Keratinocyte (primary cell): ENCODE measurements around the gene NT5DC4. TPM values are rescaled to one million over a fixed set of nuclear protein-coding genes. Genes with fewer than 3 reads are reported as not detected.
A peak's percentile ranks its signal among the peaks of the same experiment; 100 is the strongest.
"Not testable (repeated sequence)": the region's sequence is repeated elsewhere in the genome, so short reads cannot be mapped to it uniquely, and the experiment has no call there.

Source experiments
- DNase-seq: peaks from one replicate; pipeline ENCODE4 v3.0.0-alpha.2; 2011; ENCODE audit warnings: low read depth, missing footprints, low spot score
- FAIRE-seq: peaks from 2 replicates; lab custom pipeline; 2011; peaks lifted over from hg19 to GRCh38; lab: Jason Lieb, UNC
- H2AFZ ChIP-seq: 2 replicates; pipeline ENCODE4 v1.6.0; 2012; ENCODE audit warnings: low read length, control low read depth, inconsistent platforms; ENCODE audit not compliant: control insufficient read depth
- H3K27ac ChIP-seq: 2 replicates; pipeline ENCODE4 v1.5.1; 2011; ENCODE audit warnings: low read length; ENCODE audit not compliant: control insufficient read depth, insufficient read depth
- H3K27me3 ChIP-seq: 3 replicates; pipeline ENCODE4 v1.6.0; 2011; ENCODE audit warnings: low read length; ENCODE audit not compliant: control insufficient read depth, insufficient read depth; ENCODE audit errors: extremely low read depth
- H3K36me3 ChIP-seq, 2 experiments: 2 replicates in 1 of 2; 3 replicates in 1 of 2; pipeline ENCODE4 v1.5.1; 2011; ENCODE audit warnings: low read length in 2 of 2, mild to moderate bottlenecking in 1 of 2; ENCODE audit not compliant: control insufficient read depth in 2 of 2, insufficient read depth in 2 of 2; ENCODE audit errors: extremely low read depth in 1 of 2
- H3K4me1 ChIP-seq: 3 replicates; pipeline ENCODE4 v1.5.1; 2011; ENCODE audit warnings: low read length; ENCODE audit not compliant: control insufficient read depth, insufficient read depth; ENCODE audit errors: extremely low read depth
- H3K4me2 ChIP-seq: 3 replicates; pipeline ENCODE4 v1.6.0; 2011; ENCODE audit warnings: low read depth, low read length; ENCODE audit not compliant: control insufficient read depth, insufficient read depth; ENCODE audit errors: extremely low read depth
- H3K4me3 ChIP-seq, 3 experiments: fragments of 200-600 bp in 1 of 3; sonication (generic) in 1 of 3; 2 replicates in 2 of 3; 3 replicates in 1 of 3; pipeline ENCODE4 v1.5.1; 2011 to 2016; ENCODE audit warnings: low read length in 3 of 3, mild to moderate bottlenecking in 3 of 3, control low read depth in 2 of 3, inconsistent platforms in 1 of 3, low read depth in 1 of 3, mixed read lengths in 1 of 3, mixed run types in 1 of 3, moderate library complexity in 1 of 3; ENCODE audit not compliant: control insufficient read depth in 2 of 3, insufficient read depth in 2 of 3; ENCODE audit errors: extremely low read depth in 1 of 3
- H3K79me2 ChIP-seq: 2 replicates; pipeline ENCODE4 v1.6.0; 2012; ENCODE audit warnings: low read length; ENCODE audit not compliant: control insufficient read depth, insufficient read depth
- H3K9ac ChIP-seq: 3 replicates; pipeline ENCODE4 v1.6.0; 2011; ENCODE audit warnings: low read length; ENCODE audit not compliant: control insufficient read depth, insufficient read depth; ENCODE audit errors: extremely low read depth
- H3K9me1 ChIP-seq: 3 replicates; pipeline ENCODE4 v1.6.0; 2011; ENCODE audit warnings: low read length; ENCODE audit not compliant: control insufficient read depth, insufficient read depth; ENCODE audit errors: extremely low read depth
- H3K9me3 ChIP-seq: 2 replicates; pipeline ENCODE4 v1.5.1; 2012; ENCODE audit warnings: low read depth, low read length; ENCODE audit not compliant: control insufficient read depth
- H4K20me1 ChIP-seq: 3 replicates; pipeline ENCODE4 v1.6.0; 2011; ENCODE audit warnings: low read length; ENCODE audit not compliant: control insufficient read depth, insufficient read depth; ENCODE audit errors: extremely low read depth
- CTCF ChIP-seq, 3 experiments: IDR thresholded peaks in 1 of 3; conservative IDR thresholded peaks in 1 of 3; optimal IDR thresholded peaks in 1 of 3; 2 replicates in 2 of 3; 3 replicates in 1 of 3; pipeline versions ENCODE3 to v1.5.1; 2011; ENCODE audit warnings: low read length in 3 of 3, mild to moderate bottlenecking in 3 of 3, moderate library complexity in 2 of 3, control low read depth in 1 of 3, inconsistent platforms in 1 of 3; ENCODE audit not compliant: insufficient read depth in 2 of 3; ENCODE audit errors: extremely low read depth in 1 of 3
- EZH2 ChIP-seq: IDR thresholded peaks from one replicate; pipeline ENCODE4 v1.6.1; 2012; ENCODE audit warnings: inconsistent platforms, mild to moderate bottlenecking, low read length, moderate library complexity
- dilution Hi-C: fragments of 300-500 bp; cut with MboI; formaldehyde crosslinking; loops from one replicate; pipeline ENCODE4 v1.7.0; 2020; ENCODE audit warnings: low sequenced_read_pairs; ENCODE audit not compliant: extremely low pct_ligation_motif_present
- polyA plus RNA-seq, 5 experiments: library from polyadenylated mRNA; depleted of rRNA in 3 of 5; stranded (reverse) in 3 of 5; stranded (forward) in 1 of 5; unstranded in 1 of 5; fragments of >200 nt; gene quantifications; 1 replicate in 1 of 5; 2 replicates in 3 of 5; 3 replicates in 1 of 5; pipeline versions ENCODE4 v1.2.1 to v1.2.3, GENCODE V29; 2011 to 2012; ENCODE audit warnings: missing spikeins in 2 of 5, low read depth in 1 of 5, low replicate concordance in 1 of 5

NT5DC4 gene
- polyA plus RNA-seq, 1 donor (not counting 4 experiments of a cell fraction or from before 2014, with no cell fraction given) = 1.00 TPM

- Histone ChIP-seq H2AFZ (peak overlapping the region; percentile 39), H3K9ac (no peak overlapping the region), H3K27ac (peak overlapping the region; percentile 22), H3K79me2 (no peaks in the 10 kb centered on the region), H3K9me1 (no peaks in the 10 kb centered on the region), H3K27me3 (no peaks in the 10 kb centered on the region), H3K4me3 (no peak overlapping the region), H3K4me2 (peak overlapping the region; percentile 6), H3K9me3 (no peaks in the 10 kb centered on the region), H3K36me3 (no peaks in the 10 kb centered on the region), H3K4me1 (peaks cover 15% of the 10 kb centered on the region), H4K20me1 (no peaks in the 10 kb centered on the region)
- dilution Hi-C loops = no loop called here
- TF ChIP-seq EZH2 (no peak), CTCF (optimal IDR thresholded peaks at IDR 0.05 in 1 of 3, IDR thresholded peaks at IDR 0.05 in 1 of 3, conservative IDR thresholded peaks at IDR 0.05 in 1 of 3; ENCODE audit: extremely low read depth in 1 of 3, insufficient read depth in 2 of 3, low read length in 3 of 3) (no peak)
- FAIRE-seq = peak; percentile 82
- peak; percentile 89 for DNase-seq
These were observed 14.6 kb upstream of the NT5DC4 start for GRCh38 chr2:112706170-112706664.

GRCh38 chr2:112706947-112707346, 13.9 kb upstream of the NT5DC4 start:
- H3K27ac ChIP-seq, H3K36me3 ChIP-seq, H2AFZ ChIP-seq, H3K9me3 ChIP-seq, H3K4me3 ChIP-seq, H3K27me3 ChIP-seq, H4K20me1 ChIP-seq, H3K4me2 ChIP-seq, H3K9ac ChIP-seq, dilution Hi-C loops, H3K9me1 ChIP-seq, FAIRE-seq, H3K79me2 ChIP-seq, DNase-seq: not testable (repeated sequence)
- peaks cover 15% of the 10 kb centered on the region for H3K4me1 ChIP-seq

GRCh38 chr2:112708968-112709367, 11.9 kb upstream of the NT5DC4 start:
- Histone ChIP-seq H3K27me3 (no peaks in the 10 kb centered on the region), H3K4me2 (no peak overlapping the region), H3K36me3 (no peaks in the 10 kb centered on the region), H3K9me3 (no peaks in the 10 kb centered on the region), H2AFZ (no peak overlapping the region), H3K4me1 (peaks cover 27% of the 10 kb centered on the region), H3K27ac (no peak overlapping the region), H3K9me1 (no peaks in the 10 kb centered on the region), H3K79me2 (no peaks in the 10 kb centered on the region), H3K4me3 (no peak overlapping the region), H4K20me1 (no peaks in the 10 kb centered on the region), H3K9ac (no peak overlapping the region)
- no peak for FAIRE-seq
- no peak for DNase-seq
- dilution Hi-C loops = no loop called here
- TF ChIP-seq CTCF (optimal IDR thresholded peaks at IDR 0.05 in 1 of 3, IDR thresholded peaks at IDR 0.05 in 1 of 3, conservative IDR thresholded peaks at IDR 0.05 in 1 of 3; ENCODE audit: extremely low read depth in 1 of 3, insufficient read depth in 2 of 3, low read length in 3 of 3) (no peak), EZH2 (no peak)
